Loucy (cell line): Measurements from ENCODE around the gene SLC4A11.

ENCODE experiments used
- EZH2phosphoT487 ChIP-seq: fragments of 200-600 bp; IDR thresholded peaks from 2 replicates; pipeline ENCODE4 v1.6.1; 2018; ENCODE audit warnings: antibody characterized with exemption, mild to moderate bottlenecking, moderate library complexity, borderline replicate concordance
- TF ChIP-seq, protein P1 (sequence below): fragments of 200-600 bp; sonication (generic); conservative IDR thresholded peaks from 2 replicates; pipeline ENCODE4 v1.5.1; 2014; ENCODE audit warnings: mild to moderate bottlenecking, antibody characterized with exemption, low read length

DNA sequence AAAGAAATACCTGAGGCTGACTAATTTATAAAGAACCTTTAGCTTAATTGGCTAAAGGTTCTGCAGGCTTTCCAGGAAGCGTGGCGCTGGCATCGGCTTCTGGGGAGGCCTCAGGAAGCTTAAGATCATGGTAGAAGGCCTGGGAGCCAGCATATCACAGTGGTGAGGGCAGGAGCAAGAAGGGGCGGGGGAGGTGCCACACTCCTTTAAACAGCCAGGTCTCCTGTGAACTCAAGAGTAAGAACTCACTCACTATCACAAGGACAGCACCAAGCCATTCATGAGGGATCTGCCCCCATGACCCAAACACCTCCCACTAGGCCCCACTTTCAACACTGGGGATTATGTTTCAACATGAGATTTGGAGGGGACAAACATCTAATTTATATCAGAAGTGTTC lies 34.4 kb upstream of the SLC4A11 start:
- TF ChIP-seq, protein P1, sequence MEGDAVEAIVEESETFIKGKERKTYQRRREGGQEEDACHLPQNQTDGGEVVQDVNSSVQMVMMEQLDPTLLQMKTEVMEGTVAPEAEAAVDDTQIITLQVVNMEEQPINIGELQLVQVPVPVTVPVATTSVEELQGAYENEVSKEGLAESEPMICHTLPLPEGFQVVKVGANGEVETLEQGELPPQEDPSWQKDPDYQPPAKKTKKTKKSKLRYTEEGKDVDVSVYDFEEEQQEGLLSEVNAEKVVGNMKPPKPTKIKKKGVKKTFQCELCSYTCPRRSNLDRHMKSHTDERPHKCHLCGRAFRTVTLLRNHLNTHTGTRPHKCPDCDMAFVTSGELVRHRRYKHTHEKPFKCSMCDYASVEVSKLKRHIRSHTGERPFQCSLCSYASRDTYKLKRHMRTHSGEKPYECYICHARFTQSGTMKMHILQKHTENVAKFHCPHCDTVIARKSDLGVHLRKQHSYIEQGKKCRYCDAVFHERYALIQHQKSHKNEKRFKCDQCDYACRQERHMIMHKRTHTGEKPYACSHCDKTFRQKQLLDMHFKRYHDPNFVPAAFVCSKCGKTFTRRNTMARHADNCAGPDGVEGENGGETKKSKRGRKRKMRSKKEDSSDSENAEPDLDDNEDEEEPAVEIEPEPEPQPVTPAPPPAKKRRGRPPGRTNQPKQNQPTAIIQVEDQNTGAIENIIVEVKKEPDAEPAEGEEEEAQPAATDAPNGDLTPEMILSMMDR: no peak
- no peak for TF ChIP-seq EZH2phosphoT487
